Medulla oblongata (tissue), 1 donor: Measurements from ENCODE around the gene VIP.

Experiments used
- DNase-seq: peaks from one replicate; pipeline ENCODE4 v3.0.0-alpha.2; 2015; ENCODE audit errors: extremely low spot score

The VIP gene

GRCh38 chr6:152776833-152777232, 26.2 kb downstream of the VIP start:
- DNase-seq: no peak

- no peak for DNase-seq
These were observed 32.8 kb downstream of the VIP start for GRCh38 chr6:152783217-152783878.

- DNase-seq: no peak
These were observed 44.1 kb downstream of the VIP start for GRCh38 chr6:152794696-152795095.

- DNase-seq: no peak
These were observed 53.6 kb downstream of the VIP start for GRCh38 chr6:152804150-152804549.
